RWPE1 (cell line): ENCODE data around the gene KHSRP.
"Not testable (repeated sequence)": the region's sequence is repeated elsewhere in the genome, so short reads cannot be mapped to it uniquely, and the experiment has no call there.

Experiments used
- CTCF ChIA-PET: fragments of 350-600 bp; sonication (Branson Sonifier 250); formaldehyde crosslinking; extraction: SDS; loops from one replicate; lab custom pipeline; 2021; lab: Yijun Ruan, JAX
- POLR2A ChIA-PET: fragments of 400-600 bp; formaldehyde crosslinking; extraction: SDS; loops from one replicate; lab custom pipeline; 2020; ENCODE audit warnings: antibody characterized with exemption; ENCODE audit not compliant: low non-redundant PET; lab: Yijun Ruan, JAX
- DNase-seq: peaks from one replicate; pipeline ENCODE4 v3.0.0; 2012; ENCODE audit warnings: low spot score
- H3K27ac ChIP-seq: fragments of 450-650 bp; 2 replicates; pipeline ENCODE4 v1.5.1; 2017
- CTCF ChIP-seq: fragments of 450-650 bp; conservative IDR thresholded peaks from 2 replicates; pipeline ENCODE4 v1.5.1; 2017; ENCODE audit warnings: low read depth, mild to moderate bottlenecking

The KHSRP gene

GRCh38 chr19:6406401-6406800 lies 18.2 kb downstream of the KHSRP start:
- ChIA-PET POLR2A (interaction anchor here (0.6 kb wide), 1 partner anchor 41 kb away, joined by 3 read pairs; no protein-coding TSS in a partner anchor), CTCF (no interaction called here)
- no peak for TF ChIP-seq CTCF
- no peak overlapping the region for H3K27ac ChIP-seq
- no peak for DNase-seq

GRCh38 chr19:6402837-6403608 lies 21.6 kb downstream of the KHSRP start:
- POLR2A ChIA-PET, result interaction anchor here (0.5 kb wide), 1 partner anchor 378 kb away, joined by 3 read pairs; no protein-coding TSS in a partner anchor
- CTCF ChIA-PET, result interaction anchor here (1.5 kb wide), 1 partner anchor 14 kb away, joined by 5 read pairs; no protein-coding TSS in a partner anchor
- no peak overlapping the region for H3K27ac ChIP-seq
- DNase-seq, result no peak
- no peak for TF ChIP-seq CTCF

- POLR2A ChIA-PET, result no interaction called here
- H3K27ac ChIP-seq, result no peak overlapping the region
- CTCF ChIA-PET, result interaction anchor here (1.5 kb wide), 1 partner anchor 15 kb away, joined by 5 read pairs; no protein-coding TSS in a partner anchor
- no peak for TF ChIP-seq CTCF
- no peak for DNase-seq
These were observed 22.6 kb downstream of the KHSRP start for GRCh38 chr19:6402058-6402457.

- CTCF ChIA-PET, POLR2A ChIA-PET, H3K27ac ChIP-seq, DNase-seq: not testable (repeated sequence)
These were observed 24.3 kb downstream of the KHSRP start for GRCh38 chr19:6400062-6400944.

- ChIA-PET POLR2A (no interaction called here), CTCF (no interaction called here)
- TF ChIP-seq CTCF, result no peak
- H3K27ac ChIP-seq, result no peak overlapping the region
- DNase-seq, result no peak
These were observed 28.3 kb downstream of the KHSRP start for GRCh38 chr19:6396305-6396704.

- no peak for TF ChIP-seq CTCF
- H3K27ac ChIP-seq, result no peak overlapping the region
- ChIA-PET CTCF (interaction anchor here (0.6 kb wide), 1 partner anchor 68 kb away, joined by 3 read pairs; no protein-coding TSS in a partner anchor), POLR2A (no interaction called here)
- no peak for DNase-seq
These were observed 29.8 kb downstream of the KHSRP start for GRCh38 chr19:6394831-6395230.
